ENCODE data around the gene TEX12. TPM values are rescaled to one million over a fixed set of nuclear protein-coding genes. Genes with fewer than 3 reads are reported as not detected.

TEX12 gene
- polyA plus RNA-seq, 1 donor from 2014 or later = 0.51 TPM

GRCh38 chr11:112212290-112212689 lies 45.1 kb downstream of the TEX12 start:
- H3K79me2 ChIP-seq (replicated peaks; ENCODE audit: insufficient read depth, low read length) = no peaks in the 10 kb centered on the region
- no peaks in the 10 kb centered on the region for H3K36me3 ChIP-seq (ENCODE audit: insufficient read depth, low read length)
- TF ChIP-seq EP300 (conservative IDR thresholded peaks at IDR 0.05; ENCODE audit: poor library complexity, severe bottlenecking) (no peak), SMC3 (conservative IDR thresholded peaks at IDR 0.05; ENCODE audit: poor library complexity) (no peak), MXI1 (conservative IDR thresholded peaks at IDR 0.05; ENCODE audit: poor library complexity, severe bottlenecking) (no peak)
- TF ChIP-seq, protein P1, sequence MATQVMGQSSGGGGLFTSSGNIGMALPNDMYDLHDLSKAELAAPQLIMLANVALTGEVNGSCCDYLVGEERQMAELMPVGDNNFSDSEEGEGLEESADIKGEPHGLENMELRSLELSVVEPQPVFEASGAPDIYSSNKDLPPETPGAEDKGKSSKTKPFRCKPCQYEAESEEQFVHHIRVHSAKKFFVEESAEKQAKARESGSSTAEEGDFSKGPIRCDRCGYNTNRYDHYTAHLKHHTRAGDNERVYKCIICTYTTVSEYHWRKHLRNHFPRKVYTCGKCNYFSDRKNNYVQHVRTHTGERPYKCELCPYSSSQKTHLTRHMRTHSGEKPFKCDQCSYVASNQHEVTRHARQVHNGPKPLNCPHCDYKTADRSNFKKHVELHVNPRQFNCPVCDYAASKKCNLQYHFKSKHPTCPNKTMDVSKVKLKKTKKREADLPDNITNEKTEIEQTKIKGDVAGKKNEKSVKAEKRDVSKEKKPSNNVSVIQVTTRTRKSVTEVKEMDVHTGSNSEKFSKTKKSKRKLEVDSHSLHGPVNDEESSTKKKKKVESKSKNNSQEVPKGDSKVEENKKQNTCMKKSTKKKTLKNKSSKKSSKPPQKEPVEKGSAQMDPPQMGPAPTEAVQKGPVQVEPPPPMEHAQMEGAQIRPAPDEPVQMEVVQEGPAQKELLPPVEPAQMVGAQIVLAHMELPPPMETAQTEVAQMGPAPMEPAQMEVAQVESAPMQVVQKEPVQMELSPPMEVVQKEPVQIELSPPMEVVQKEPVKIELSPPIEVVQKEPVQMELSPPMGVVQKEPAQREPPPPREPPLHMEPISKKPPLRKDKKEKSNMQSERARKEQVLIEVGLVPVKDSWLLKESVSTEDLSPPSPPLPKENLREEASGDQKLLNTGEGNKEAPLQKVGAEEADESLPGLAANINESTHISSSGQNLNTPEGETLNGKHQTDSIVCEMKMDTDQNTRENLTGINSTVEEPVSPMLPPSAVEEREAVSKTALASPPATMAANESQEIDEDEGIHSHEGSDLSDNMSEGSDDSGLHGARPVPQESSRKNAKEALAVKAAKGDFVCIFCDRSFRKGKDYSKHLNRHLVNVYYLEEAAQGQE (IDR thresholded peaks at IDR 0.05; ENCODE audit: borderline replicate concordance) = no peak
- no peaks in the 10 kb centered on the region for H3K27me3 ChIP-seq (ENCODE audit: insufficient read depth, low read depth, low read length)
- H3K9me2 ChIP-seq (ENCODE audit: insufficient read depth, low read length) = no peaks in the 10 kb centered on the region
- H4K20me1 ChIP-seq (ENCODE audit: insufficient read depth) = no peaks in the 10 kb centered on the region
- H3K4me2 ChIP-seq (ENCODE audit: low read length) = no peak overlapping the region
- H3K4me3 ChIP-seq (ENCODE audit: low read length) = no peak overlapping the region
- H3K27ac ChIP-seq (ENCODE audit: low read length) = no peak overlapping the region
- no peaks in the 10 kb centered on the region for H3F3A ChIP-seq (ENCODE audit: insufficient read depth, low read length, poor library complexity, severe bottlenecking)
- H2AFZ ChIP-seq (ENCODE audit: low read depth, low read length) = no peak overlapping the region
- no peaks in the 10 kb centered on the region for H3K9me3 ChIP-seq (ENCODE audit: low read length)
- H3K9ac ChIP-seq (ENCODE audit: low read length) = no peak overlapping the region

DNA sequence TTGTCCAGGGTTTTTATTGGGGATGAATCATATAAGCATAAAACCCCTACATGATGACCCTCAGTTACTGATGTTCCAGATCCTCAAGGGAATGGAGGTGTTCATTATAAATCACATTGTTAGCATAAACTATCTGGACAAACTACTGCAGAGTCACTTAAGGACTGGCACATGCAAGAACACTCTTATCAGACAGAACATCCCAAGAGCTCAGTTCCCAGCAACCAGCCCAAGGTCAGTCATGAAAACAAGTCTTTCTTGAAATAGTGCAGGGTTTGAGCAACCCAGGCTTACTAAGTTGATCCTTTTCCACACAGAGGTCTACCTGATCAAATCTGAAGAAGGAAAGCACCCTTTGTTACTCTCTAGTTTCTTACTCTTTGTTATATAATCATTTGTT lies 45.5 kb downstream of the TEX12 start:
- Histone ChIP-seq H3K9me2 (ENCODE audit: insufficient read depth, low read length) (no peaks in the 10 kb centered on the region), H3K27me3 (ENCODE audit: insufficient read depth, low read depth, low read length) (no peaks in the 10 kb centered on the region), H3K4me2 (ENCODE audit: low read length) (no peak overlapping the region), H3F3A (ENCODE audit: insufficient read depth, low read length, poor library complexity, severe bottlenecking) (no peaks in the 10 kb centered on the region), H3K4me3 (ENCODE audit: low read length) (no peak overlapping the region), H3K9me3 (ENCODE audit: low read length) (no peaks in the 10 kb centered on the region), H4K20me1 (ENCODE audit: insufficient read depth) (no peaks in the 10 kb centered on the region), H3K79me2 (replicated peaks; ENCODE audit: insufficient read depth, low read length) (no peaks in the 10 kb centered on the region), H2AFZ (ENCODE audit: low read depth, low read length) (no peak overlapping the region), H3K36me3 (ENCODE audit: insufficient read depth, low read length) (no peaks in the 10 kb centered on the region), H3K27ac (ENCODE audit: low read length) (no peak overlapping the region), H3K9ac (ENCODE audit: low read length) (no peak overlapping the region)
- TF ChIP-seq, protein P1 (IDR thresholded peaks at IDR 0.05; ENCODE audit: borderline replicate concordance) = no peak
- TF ChIP-seq RAD21 (conservative IDR thresholded peaks at IDR 0.05) (no peak), POLR2AphosphoS5 (IDR thresholded peaks at IDR 0.05) (no peak), SMC3 (conservative IDR thresholded peaks at IDR 0.05; ENCODE audit: poor library complexity) (no peak), EP300 (conservative IDR thresholded peaks at IDR 0.05; ENCODE audit: poor library complexity, severe bottlenecking) (no peak), MXI1 (conservative IDR thresholded peaks at IDR 0.05; ENCODE audit: poor library complexity, severe bottlenecking) (no peak)

GRCh38 chr11:112213753-112214152 lies 46.6 kb downstream of the TEX12 start:
- H3K9me3 ChIP-seq (ENCODE audit: low read length) = no peaks in the 10 kb centered on the region
- H2AFZ ChIP-seq (ENCODE audit: low read depth, low read length) = no peak overlapping the region
- H3K9ac ChIP-seq (ENCODE audit: low read length) = no peak overlapping the region
- no peaks in the 10 kb centered on the region for H4K20me1 ChIP-seq (ENCODE audit: insufficient read depth)
- H3K4me3 ChIP-seq (ENCODE audit: low read length) = no peak overlapping the region
- H3K36me3 ChIP-seq (ENCODE audit: insufficient read depth, low read length) = no peaks in the 10 kb centered on the region
- no peaks in the 10 kb centered on the region for H3K27me3 ChIP-seq (ENCODE audit: insufficient read depth, low read depth, low read length)
- no peak overlapping the region for H3K27ac ChIP-seq (ENCODE audit: low read length)
- no peaks in the 10 kb centered on the region for H3K9me2 ChIP-seq (ENCODE audit: insufficient read depth, low read length)
- no peak overlapping the region for H3K4me2 ChIP-seq (ENCODE audit: low read length)
- no peaks in the 10 kb centered on the region for H3K79me2 ChIP-seq (replicated peaks; ENCODE audit: insufficient read depth, low read length)
- no peaks in the 10 kb centered on the region for H3F3A ChIP-seq (ENCODE audit: insufficient read depth, low read length, poor library complexity, severe bottlenecking)
- no peak for TF ChIP-seq MXI1 (conservative IDR thresholded peaks at IDR 0.05; ENCODE audit: poor library complexity, severe bottlenecking)
- TF ChIP-seq, protein P2, sequence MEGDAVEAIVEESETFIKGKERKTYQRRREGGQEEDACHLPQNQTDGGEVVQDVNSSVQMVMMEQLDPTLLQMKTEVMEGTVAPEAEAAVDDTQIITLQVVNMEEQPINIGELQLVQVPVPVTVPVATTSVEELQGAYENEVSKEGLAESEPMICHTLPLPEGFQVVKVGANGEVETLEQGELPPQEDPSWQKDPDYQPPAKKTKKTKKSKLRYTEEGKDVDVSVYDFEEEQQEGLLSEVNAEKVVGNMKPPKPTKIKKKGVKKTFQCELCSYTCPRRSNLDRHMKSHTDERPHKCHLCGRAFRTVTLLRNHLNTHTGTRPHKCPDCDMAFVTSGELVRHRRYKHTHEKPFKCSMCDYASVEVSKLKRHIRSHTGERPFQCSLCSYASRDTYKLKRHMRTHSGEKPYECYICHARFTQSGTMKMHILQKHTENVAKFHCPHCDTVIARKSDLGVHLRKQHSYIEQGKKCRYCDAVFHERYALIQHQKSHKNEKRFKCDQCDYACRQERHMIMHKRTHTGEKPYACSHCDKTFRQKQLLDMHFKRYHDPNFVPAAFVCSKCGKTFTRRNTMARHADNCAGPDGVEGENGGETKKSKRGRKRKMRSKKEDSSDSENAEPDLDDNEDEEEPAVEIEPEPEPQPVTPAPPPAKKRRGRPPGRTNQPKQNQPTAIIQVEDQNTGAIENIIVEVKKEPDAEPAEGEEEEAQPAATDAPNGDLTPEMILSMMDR (IDR thresholded peaks at IDR 0.05; ENCODE audit: poor library complexity, severe bottlenecking) = no peak
- TF ChIP-seq, protein P1 (IDR thresholded peaks at IDR 0.05; ENCODE audit: borderline replicate concordance) = no peak
- TF ChIP-seq EZH2 (IDR thresholded peaks at IDR 0.05; ENCODE audit: borderline replicate concordance, insufficient read depth, low read length, poor library complexity, severe bottlenecking) = no peak
- no peak for TF ChIP-seq POLR2AphosphoS5 (IDR thresholded peaks at IDR 0.05)
- no peak for TF ChIP-seq EP300 (conservative IDR thresholded peaks at IDR 0.05; ENCODE audit: poor library complexity, severe bottlenecking)
- TF ChIP-seq TAF1 (IDR thresholded peaks at IDR 0.05; ENCODE audit: low read depth) = no peak
- TF ChIP-seq SMC3 (conservative IDR thresholded peaks at IDR 0.05; ENCODE audit: poor library complexity) = no peak
